ENCODE measurements around the gene HK3.

The HK3 gene

DNA sequence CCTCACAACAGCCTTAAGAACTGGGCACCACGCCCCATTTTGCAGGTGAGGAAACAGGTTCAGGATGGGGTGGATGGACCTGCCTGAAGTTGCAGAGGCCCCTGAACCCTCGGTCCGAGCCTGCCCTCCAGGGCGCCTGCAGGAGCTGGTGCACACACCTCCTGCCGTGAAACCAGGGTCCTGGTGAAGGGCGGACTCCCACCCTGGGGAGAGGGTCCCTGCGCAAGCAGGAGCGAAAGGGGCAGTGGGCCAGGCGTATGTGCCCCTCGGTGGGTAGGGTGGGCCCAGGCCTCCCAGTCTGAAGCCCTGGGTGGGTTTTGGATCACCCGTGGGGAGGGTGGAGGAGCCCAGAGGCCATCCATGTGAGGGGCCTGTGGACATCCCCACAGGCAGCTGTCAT lies 37.9 kb downstream of the HK3 start:
- POLR2A ChIA-PET, result no interaction called here
- H3K27me3 ChIP-seq (replicated peaks in 2 of 5; ENCODE audit: control insufficient read depth in 4 of 5, insufficient read depth in 5 of 5, low read length in 4 of 5), result peaks cover 0 to 84% (median 27%) of the 10 kb centered on the region in 5 experiments
- no peak overlapping the region for H3K4me3 ChIP-seq (ENCODE audit: control insufficient read depth in 1 of 7, extremely low read depth in 1 of 7, insufficient read depth in 4 of 7, low read depth in 2 of 7, low read length in 6 of 7)
- H3K27ac ChIP-seq (ENCODE audit: insufficient read depth in 1 of 2, low read depth in 1 of 2, low read length in 2 of 2, poor library complexity in 1 of 2, severe bottlenecking in 2 of 2), result no peak overlapping the region
- H3K36me3 ChIP-seq (ENCODE audit: control insufficient read depth in 4 of 4, insufficient read depth in 4 of 4, low read length in 3 of 4), result no peaks in the 10 kb centered on the region
- DNase-seq, result no peak
- CTCF ChIA-PET, result interaction anchor here (1.1 kb wide), 1 partner anchor 9 kb away, joined by 3 read pairs; no protein-coding TSS in a partner anchor
- H3K9me3 ChIP-seq (ENCODE audit: control extremely low read depth in 1 of 5, control insufficient read depth in 4 of 5, insufficient read depth in 2 of 5, low read depth in 1 of 5, low read length in 4 of 5), result no peaks in the 10 kb centered on the region
- WGBS (ENCODE audit: insufficient coverage), result 89% methylated on average over 8 of the region's 11 CpGs
- H3K4me1 ChIP-seq (ENCODE audit: control extremely low read depth in 1 of 4, control insufficient read depth in 4 of 4, insufficient read depth in 4 of 4, low read length in 3 of 4), result no peaks in the 10 kb centered on the region

DNA sequence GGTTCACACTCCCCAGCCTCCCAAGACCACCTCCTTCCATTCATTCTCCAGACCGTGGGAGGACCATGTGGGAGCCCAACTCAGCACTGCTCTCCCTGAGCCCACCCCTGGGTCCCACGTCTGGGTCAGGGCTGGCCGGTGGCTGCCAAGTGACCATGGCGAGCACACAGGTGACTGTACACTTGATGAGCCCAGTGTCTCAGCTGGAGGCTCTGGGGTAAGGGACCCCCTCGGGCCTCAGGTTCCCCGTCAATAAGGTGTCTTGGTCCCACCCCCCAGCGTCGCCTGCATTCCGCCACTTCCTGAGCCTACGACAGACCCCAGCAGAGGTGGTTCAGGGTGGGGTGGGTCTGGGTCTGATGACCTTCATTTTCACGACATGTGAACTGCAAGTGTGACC lies 38.8 kb downstream of the HK3 start:
- no peak overlapping the region for H3K27ac ChIP-seq (ENCODE audit: insufficient read depth in 1 of 2, low read depth in 1 of 2, low read length in 2 of 2, poor library complexity in 1 of 2, severe bottlenecking in 2 of 2)
- ChIA-PET CTCF (interaction anchor here (1.1 kb wide), 1 partner anchor 8 kb away, joined by 3 read pairs; no protein-coding TSS in a partner anchor), POLR2A (no interaction called here)
- H3K4me1 ChIP-seq (ENCODE audit: control extremely low read depth in 1 of 4, control insufficient read depth in 4 of 4, insufficient read depth in 4 of 4, low read length in 3 of 4), result no peaks in the 10 kb centered on the region
- H3K9me3 ChIP-seq (ENCODE audit: control extremely low read depth in 1 of 5, control insufficient read depth in 4 of 5, insufficient read depth in 2 of 5, low read depth in 1 of 5, low read length in 4 of 5), result no peaks in the 10 kb centered on the region
- DNase-seq, result no peak
- H3K36me3 ChIP-seq (ENCODE audit: control insufficient read depth in 4 of 4, insufficient read depth in 4 of 4, low read length in 3 of 4), result no peaks in the 10 kb centered on the region
- WGBS (ENCODE audit: insufficient coverage), result 86% methylated on average over 11 of the region's 11 CpGs
- no peak overlapping the region for H3K4me3 ChIP-seq (ENCODE audit: control insufficient read depth in 1 of 7, extremely low read depth in 1 of 7, insufficient read depth in 4 of 7, low read depth in 2 of 7, low read length in 6 of 7)
- peaks cover 0 to 75% (median 22%) of the 10 kb centered on the region in 5 experiments for H3K27me3 ChIP-seq (replicated peaks in 2 of 5; ENCODE audit: control insufficient read depth in 4 of 5, insufficient read depth in 5 of 5, low read length in 4 of 5)

DNA sequence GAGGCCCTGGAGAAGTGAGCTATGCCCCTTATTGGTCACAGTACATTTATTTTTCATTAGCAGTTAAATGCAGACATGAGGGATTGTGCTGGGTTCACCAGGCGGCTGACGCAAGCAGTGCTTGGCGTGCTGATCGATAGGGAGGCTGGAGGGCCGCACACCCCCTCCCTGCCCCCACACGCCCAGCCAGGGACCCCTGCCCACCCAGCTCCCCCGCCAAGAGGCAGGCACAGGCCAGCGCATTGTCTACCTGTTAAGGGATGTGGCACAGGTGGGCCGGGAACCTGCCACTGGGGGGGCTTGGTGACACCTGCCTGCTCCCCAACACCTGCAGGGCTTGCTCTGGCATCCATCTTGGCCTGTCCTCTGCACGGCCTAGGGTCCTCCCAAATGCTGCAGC lies 39.2 kb downstream of the HK3 start:
- 100% methylated on average over 1 of the region's 10 CpGs for WGBS (ENCODE audit: insufficient coverage)
- no peak overlapping the region for H3K27ac ChIP-seq (ENCODE audit: insufficient read depth in 1 of 2, low read depth in 1 of 2, low read length in 2 of 2, poor library complexity in 1 of 2, severe bottlenecking in 2 of 2)
- POLR2A ChIA-PET, result no interaction called here

DNA sequence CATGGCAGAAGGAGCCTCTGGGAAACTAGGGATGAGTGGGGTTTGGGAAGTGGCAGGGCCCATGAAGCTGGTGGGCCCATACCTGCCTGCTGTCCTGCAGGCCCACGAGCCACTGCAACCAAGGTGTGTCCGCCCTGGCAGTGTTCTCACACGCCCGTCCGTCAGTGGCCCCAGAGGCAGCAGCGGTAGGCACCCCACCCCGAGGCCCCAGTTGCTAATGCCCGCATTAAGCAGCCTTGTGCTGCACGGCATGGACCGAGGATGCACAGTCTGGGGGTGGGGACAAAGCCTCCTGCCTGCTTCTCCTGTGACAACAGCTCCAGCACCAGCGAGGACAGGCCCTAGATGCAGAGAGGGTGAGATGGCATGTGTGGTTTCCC lies 41.3 kb downstream of the HK3 start:
- CTCF ChIA-PET, result no interaction called here
- H3K36me3 ChIP-seq (ENCODE audit: control insufficient read depth in 4 of 4, insufficient read depth in 4 of 4, low read length in 3 of 4), result no peaks in the 10 kb centered on the region
- H3K9me3 ChIP-seq (ENCODE audit: control extremely low read depth in 1 of 5, control insufficient read depth in 4 of 5, insufficient read depth in 2 of 5, low read depth in 1 of 5, low read length in 4 of 5), result no peaks in the 10 kb centered on the region
- H3K27ac ChIP-seq (ENCODE audit: insufficient read depth in 1 of 2, low read depth in 1 of 2, low read length in 2 of 2, poor library complexity in 1 of 2, severe bottlenecking in 2 of 2), result no peak overlapping the region
- DNase-seq, result no peak
- H3K4me1 ChIP-seq (ENCODE audit: control extremely low read depth in 1 of 4, control insufficient read depth in 4 of 4, insufficient read depth in 4 of 4, low read length in 3 of 4), result no peaks in the 10 kb centered on the region
- peaks cover 0 to 61% (median 4%) of the 10 kb centered on the region in 5 experiments for H3K27me3 ChIP-seq (replicated peaks in 2 of 5; ENCODE audit: control insufficient read depth in 4 of 5, insufficient read depth in 5 of 5, low read length in 4 of 5)
- no peak overlapping the region for H3K4me3 ChIP-seq (ENCODE audit: control insufficient read depth in 1 of 7, extremely low read depth in 1 of 7, insufficient read depth in 4 of 7, low read depth in 2 of 7, low read length in 6 of 7)
- WGBS (ENCODE audit: insufficient coverage), result 96% methylated on average over 9 of the region's 11 CpGs
- POLR2A ChIA-PET, result no interaction called here

More for the DNA sequence above, 39.2 kb downstream of the HK3 start:
- CTCF ChIA-PET, result interaction anchor here (1.1 kb wide), 1 partner anchor 8 kb away, joined by 3 read pairs; no protein-coding TSS in a partner anchor
- H3K4me1 ChIP-seq (ENCODE audit: control extremely low read depth in 1 of 4, control insufficient read depth in 4 of 4, insufficient read depth in 4 of 4, low read length in 3 of 4), result no peaks in the 10 kb centered on the region
- no peak overlapping the region for H3K4me3 ChIP-seq (ENCODE audit: control insufficient read depth in 1 of 7, extremely low read depth in 1 of 7, insufficient read depth in 4 of 7, low read depth in 2 of 7, low read length in 6 of 7)
- H3K27me3 ChIP-seq (replicated peaks in 2 of 5; ENCODE audit: control insufficient read depth in 4 of 5, insufficient read depth in 5 of 5, low read length in 4 of 5), result peaks cover 0 to 74% (median 21%) of the 10 kb centered on the region in 5 experiments
- DNase-seq, result no peak
- no peaks in the 10 kb centered on the region for H3K36me3 ChIP-seq (ENCODE audit: control insufficient read depth in 4 of 4, insufficient read depth in 4 of 4, low read length in 3 of 4)
- H3K9me3 ChIP-seq (ENCODE audit: control extremely low read depth in 1 of 5, control insufficient read depth in 4 of 5, insufficient read depth in 2 of 5, low read depth in 1 of 5, low read length in 4 of 5), result no peaks in the 10 kb centered on the region

DNA sequence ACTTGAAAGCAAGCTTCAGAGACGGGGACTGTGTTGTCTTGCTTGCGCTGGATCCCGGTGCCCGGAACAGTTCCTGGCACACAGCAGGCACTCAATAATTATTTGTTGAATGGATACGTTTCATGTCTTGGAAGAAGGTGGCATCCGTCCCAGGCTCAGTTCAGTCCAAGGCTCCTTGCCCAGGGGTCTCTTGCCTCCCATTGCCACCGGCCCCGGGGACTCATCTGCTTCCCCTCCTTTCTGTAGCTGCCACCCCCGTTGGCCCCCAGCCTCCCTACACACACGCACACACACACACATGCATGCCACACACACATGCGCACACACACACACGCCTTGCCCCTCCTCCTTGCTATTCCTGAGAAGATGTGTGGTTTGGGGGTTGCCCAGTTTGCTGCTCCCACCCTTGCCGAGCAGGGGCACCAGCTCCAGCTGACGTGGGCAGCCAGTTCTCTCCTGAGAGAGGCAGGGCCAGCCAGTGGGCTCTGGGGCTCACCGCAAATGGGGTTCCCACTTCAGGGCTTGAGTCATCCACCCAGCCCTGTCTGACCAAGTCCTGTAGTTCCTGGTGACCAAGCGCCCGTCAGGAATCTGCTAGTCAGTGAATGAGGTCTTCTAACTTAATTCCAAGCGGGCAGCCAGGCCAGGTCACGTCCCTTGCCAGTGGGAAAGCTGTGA lies 41.8 kb downstream of the HK3 start:
- CTCF ChIA-PET, result no interaction called here
- no peak overlapping the region for H3K27ac ChIP-seq (ENCODE audit: insufficient read depth in 1 of 2, low read depth in 1 of 2, low read length in 2 of 2, poor library complexity in 1 of 2, severe bottlenecking in 2 of 2)
- no peak overlapping the region for H3K4me3 ChIP-seq (ENCODE audit: control insufficient read depth in 1 of 7, extremely low read depth in 1 of 7, insufficient read depth in 4 of 7, low read depth in 2 of 7, low read length in 6 of 7)
- H3K27me3 ChIP-seq (replicated peaks in 2 of 5; ENCODE audit: control insufficient read depth in 4 of 5, insufficient read depth in 5 of 5, low read length in 4 of 5), result peaks cover 0 to 56% (median 4%) of the 10 kb centered on the region in 5 experiments
- WGBS (ENCODE audit: insufficient coverage), result 77% methylated on average over 12 of the region's 19 CpGs
- H3K36me3 ChIP-seq (ENCODE audit: control insufficient read depth in 4 of 4, insufficient read depth in 4 of 4, low read length in 3 of 4), result no peaks in the 10 kb centered on the region
- POLR2A ChIA-PET, result no interaction called here
- no peaks in the 10 kb centered on the region for H3K9me3 ChIP-seq (ENCODE audit: control extremely low read depth in 1 of 5, control insufficient read depth in 4 of 5, insufficient read depth in 2 of 5, low read depth in 1 of 5, low read length in 4 of 5)
- no peak for DNase-seq
- H3K4me1 ChIP-seq (ENCODE audit: control extremely low read depth in 1 of 4, control insufficient read depth in 4 of 4, insufficient read depth in 4 of 4, low read length in 3 of 4), result no peaks in the 10 kb centered on the region

DNA sequence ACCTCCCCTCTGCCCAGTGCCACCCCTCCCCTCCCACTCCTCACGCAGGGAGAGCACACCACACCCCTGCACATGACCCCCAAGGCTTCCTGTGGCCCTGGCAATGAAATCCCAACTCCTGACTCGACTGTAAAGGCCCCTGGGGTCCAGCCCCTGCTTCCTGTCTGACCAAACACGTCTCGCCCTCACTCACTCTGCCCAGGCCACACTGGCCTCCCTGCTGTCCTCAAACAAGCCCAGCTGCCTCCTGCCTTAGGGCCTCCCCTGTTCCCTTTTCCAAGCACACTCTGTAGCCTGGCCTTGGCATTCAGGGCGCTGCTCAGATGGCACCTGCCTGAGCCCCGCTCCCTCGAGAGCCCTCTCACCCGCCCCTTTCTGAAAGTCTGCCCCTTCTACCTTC lies 42.4 kb downstream of the HK3 start:
- H3K4me3 ChIP-seq (ENCODE audit: control insufficient read depth in 1 of 7, extremely low read depth in 1 of 7, insufficient read depth in 4 of 7, low read depth in 2 of 7, low read length in 6 of 7), result no peak overlapping the region
- peaks cover 0 to 50% (median 4%) of the 10 kb centered on the region in 5 experiments for H3K27me3 ChIP-seq (replicated peaks in 2 of 5; ENCODE audit: control insufficient read depth in 4 of 5, insufficient read depth in 5 of 5, low read length in 4 of 5)
- ChIA-PET POLR2A (no interaction called here), CTCF (no interaction called here)
- 67% methylated on average over 7 of the region's 8 CpGs for WGBS (ENCODE audit: insufficient coverage)
- DNase-seq, result no peak
- H3K4me1 ChIP-seq (ENCODE audit: control extremely low read depth in 1 of 4, control insufficient read depth in 4 of 4, insufficient read depth in 4 of 4, low read length in 3 of 4), result no peaks in the 10 kb centered on the region
- H3K9me3 ChIP-seq (ENCODE audit: control extremely low read depth in 1 of 5, control insufficient read depth in 4 of 5, insufficient read depth in 2 of 5, low read depth in 1 of 5, low read length in 4 of 5), result no peaks in the 10 kb centered on the region
- no peaks in the 10 kb centered on the region for H3K36me3 ChIP-seq (ENCODE audit: control insufficient read depth in 4 of 4, insufficient read depth in 4 of 4, low read length in 3 of 4)
- H3K27ac ChIP-seq (ENCODE audit: insufficient read depth in 1 of 2, low read depth in 1 of 2, low read length in 2 of 2, poor library complexity in 1 of 2, severe bottlenecking in 2 of 2), result no peak overlapping the region

DNA sequence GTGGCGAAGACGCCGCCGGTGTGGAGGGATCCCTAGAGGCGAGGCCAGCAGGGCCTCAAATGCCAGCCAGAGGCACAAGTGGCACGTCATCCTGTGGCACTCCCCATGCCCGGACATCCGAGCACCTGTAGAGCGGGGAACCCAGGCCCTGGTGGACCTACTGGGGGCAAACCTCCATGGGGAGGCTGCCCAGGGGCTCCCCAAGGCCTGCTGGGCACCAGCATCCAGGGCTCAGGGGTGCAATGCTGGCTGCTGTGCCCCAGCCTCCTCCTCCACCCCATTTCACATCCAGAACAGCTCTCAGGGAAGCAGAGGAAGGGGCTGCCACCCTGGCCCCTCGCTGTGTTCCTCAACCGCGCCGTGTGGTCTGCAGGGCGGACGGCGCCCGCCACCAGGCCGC lies 43.5 kb downstream of the HK3 start:
- DNase-seq, result no peak
- peaks cover 0 to 38% (median 4%) of the 10 kb centered on the region in 5 experiments for H3K27me3 ChIP-seq (replicated peaks in 2 of 5; ENCODE audit: control insufficient read depth in 4 of 5, insufficient read depth in 5 of 5, low read length in 4 of 5)
- WGBS (ENCODE audit: insufficient coverage), result 97% methylated on average over 13 of the region's 18 CpGs
- ChIA-PET POLR2A (no interaction called here), CTCF (no interaction called here)
- H3K9me3 ChIP-seq (ENCODE audit: control extremely low read depth in 1 of 5, control insufficient read depth in 4 of 5, insufficient read depth in 2 of 5, low read depth in 1 of 5, low read length in 4 of 5), result no peaks in the 10 kb centered on the region
- H3K27ac ChIP-seq (ENCODE audit: insufficient read depth in 1 of 2, low read depth in 1 of 2, low read length in 2 of 2, poor library complexity in 1 of 2, severe bottlenecking in 2 of 2), result no peak overlapping the region
- no peak overlapping the region for H3K4me3 ChIP-seq (ENCODE audit: control insufficient read depth in 1 of 7, extremely low read depth in 1 of 7, insufficient read depth in 4 of 7, low read depth in 2 of 7, low read length in 6 of 7)
- H3K36me3 ChIP-seq (ENCODE audit: control insufficient read depth in 4 of 4, insufficient read depth in 4 of 4, low read length in 3 of 4), result no peaks in the 10 kb centered on the region
- no peaks in the 10 kb centered on the region for H3K4me1 ChIP-seq (ENCODE audit: control extremely low read depth in 1 of 4, control insufficient read depth in 4 of 4, insufficient read depth in 4 of 4, low read length in 3 of 4)
